Subcutaneous adipose tissue (tissue), 4 donors: ENCODE measurements around the gene OLFML2A. TPM values are rescaled to one million over a fixed set of nuclear protein-coding genes. Genes with fewer than 3 reads are reported as not detected.

Source experiments
- CTCF ChIP-seq: fragments of 450-650 bp; IDR thresholded peaks from one replicate; pipeline ENCODE4 v1.5.1; 2016; ENCODE audit warnings: low read depth, mild to moderate bottlenecking, control low read depth, antibody characterized with exemption, moderate library complexity
- total RNA-seq, 4 donors: library from RNA; depleted of rRNA; stranded (reverse); fragments of >200 nt; gene quantifications; one replicate each; pipeline ENCODE4 v1.1.0, GENCODE V29; 2016

Gene OLFML2A
- total RNA-seq, 4 donors from 2014 or later = 6.7 to 38.2 (median 12.5) TPM

GRCh38 chr9:124786881-124787573, 10.1 kb downstream of the OLFML2A start:
- TF ChIP-seq CTCF = no peak

- TF ChIP-seq CTCF = no peak
Observed at GRCh38 chr9:124788542-124789217, 11.7 kb downstream of the OLFML2A start.

- TF ChIP-seq CTCF = no peak
Observed at GRCh38 chr9:124789531-124789930, 12.6 kb downstream of the OLFML2A start.

GRCh38 chr9:124790301-124790700, 13.4 kb downstream of the OLFML2A start:
- no peak for TF ChIP-seq CTCF

- TF ChIP-seq CTCF = no peak
Observed at GRCh38 chr9:124790801-124791505, 14.0 kb downstream of the OLFML2A start.

- no peak for TF ChIP-seq CTCF
Observed at GRCh38 chr9:124792257-124793014, 15.5 kb downstream of the OLFML2A start.
